HG02623 (cell line): ENCODE data around the gene CCDC146.
"Not testable (repeated sequence)": the region's sequence is repeated elsewhere in the genome, so short reads cannot be mapped to it uniquely, and the experiment has no call there.

ENCODE experiments used
- ATAC-seq: cut with Tn5 transposase; IDR thresholded peaks from one replicate; pipeline ENCODE4 v1.9.1; 2021; ENCODE audit warnings: moderate library complexity; ENCODE audit not compliant: unreplicated experiment

The CCDC146 gene

DNA sequence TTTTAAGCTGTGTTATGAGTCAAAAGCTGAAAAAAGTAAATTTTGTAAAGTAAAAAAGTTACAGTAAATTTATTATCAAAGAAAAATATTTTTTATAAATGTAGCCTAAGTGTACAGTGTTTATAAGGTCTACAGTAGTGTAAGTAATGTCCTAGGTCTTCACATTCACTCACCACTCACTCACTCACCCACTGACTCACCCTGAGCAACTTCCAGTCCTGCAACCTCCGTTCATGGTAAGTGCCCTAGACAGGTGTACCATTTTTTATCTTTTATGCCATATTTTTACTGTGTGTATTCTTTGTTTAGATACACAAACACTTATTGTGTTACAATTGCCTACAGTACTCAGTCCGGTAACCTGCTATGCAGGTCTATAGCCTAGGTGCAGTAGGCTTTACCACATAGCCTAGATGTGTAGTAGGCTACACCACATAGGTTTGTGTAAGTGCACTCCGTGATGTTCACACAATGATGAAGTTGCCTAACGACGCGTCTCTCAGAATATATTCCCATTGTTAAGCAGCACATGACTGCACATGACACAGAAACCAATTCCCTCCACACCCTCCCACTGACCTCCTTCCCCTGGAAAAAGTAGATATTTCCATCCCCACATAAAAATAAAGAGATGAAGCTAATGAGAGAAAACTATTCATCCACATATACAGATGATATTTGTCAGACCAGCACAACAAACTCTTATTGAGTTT, 122.0 kb downstream of the CCDC146 start:
- no peak for ATAC-seq

DNA sequence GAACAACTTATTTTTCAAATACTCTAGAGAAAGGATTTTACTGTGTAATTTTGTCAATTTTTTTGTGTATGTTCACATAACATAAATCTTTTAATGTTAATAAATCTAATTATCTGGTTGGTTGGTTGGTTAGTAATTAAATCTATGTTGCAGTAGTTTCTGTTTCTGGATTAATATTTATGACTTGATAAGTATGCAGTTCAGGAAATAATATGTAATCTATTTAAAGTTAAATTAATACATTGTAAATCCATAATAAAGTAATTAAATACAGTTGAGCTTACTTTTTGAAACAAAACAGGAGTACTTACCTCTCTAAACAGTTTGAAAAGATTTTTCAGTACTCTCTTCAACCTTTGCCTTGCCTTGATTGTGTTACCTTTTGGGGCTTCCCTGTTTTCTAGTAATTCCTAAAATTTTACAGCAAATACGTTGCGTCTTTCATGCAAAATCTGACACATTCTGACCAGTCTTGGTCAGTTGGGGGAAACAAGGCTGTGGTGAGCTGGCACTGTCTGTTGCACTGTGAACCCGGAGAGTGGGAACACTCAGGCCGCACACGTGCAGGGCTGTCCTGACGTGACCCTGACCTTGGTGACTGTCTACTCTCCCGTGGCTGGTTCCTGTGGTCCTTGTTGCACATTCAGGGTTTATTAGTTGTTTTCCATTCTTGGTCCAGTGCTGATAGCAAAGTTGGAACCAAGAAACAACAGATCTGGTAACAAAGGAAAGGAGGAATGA, 122.8 kb downstream of the CCDC146 start:
- no peak for ATAC-seq

DNA sequence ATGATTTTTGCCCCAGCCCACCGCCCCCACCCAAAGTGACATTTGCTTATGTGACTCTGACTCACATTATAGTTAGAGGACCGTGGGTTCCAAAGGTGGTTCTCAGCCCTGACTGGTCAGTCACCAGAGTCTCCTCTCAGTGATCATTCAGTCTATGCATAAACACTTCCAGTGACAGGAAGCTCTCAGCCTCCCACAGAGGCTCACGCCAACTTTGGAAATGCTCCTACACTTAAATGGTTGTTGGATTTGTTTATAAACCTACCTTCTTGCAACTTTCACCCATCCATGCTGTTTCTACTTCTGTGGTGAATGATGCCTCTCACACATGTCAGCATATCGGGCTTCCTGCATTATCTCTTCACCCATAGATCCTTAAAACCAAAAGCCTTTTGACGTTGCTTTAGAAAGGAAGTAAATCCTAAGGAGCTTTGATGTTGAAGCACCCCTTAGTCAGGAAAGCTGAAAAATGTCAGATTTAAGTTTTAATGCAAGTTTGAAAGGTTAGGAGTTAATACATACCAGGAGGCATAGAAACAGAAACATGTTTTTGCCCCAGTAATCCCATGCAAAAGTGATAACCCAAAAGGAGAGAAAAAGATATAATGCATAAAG, 123.7 kb downstream of the CCDC146 start:
- no peak for ATAC-seq

DNA sequence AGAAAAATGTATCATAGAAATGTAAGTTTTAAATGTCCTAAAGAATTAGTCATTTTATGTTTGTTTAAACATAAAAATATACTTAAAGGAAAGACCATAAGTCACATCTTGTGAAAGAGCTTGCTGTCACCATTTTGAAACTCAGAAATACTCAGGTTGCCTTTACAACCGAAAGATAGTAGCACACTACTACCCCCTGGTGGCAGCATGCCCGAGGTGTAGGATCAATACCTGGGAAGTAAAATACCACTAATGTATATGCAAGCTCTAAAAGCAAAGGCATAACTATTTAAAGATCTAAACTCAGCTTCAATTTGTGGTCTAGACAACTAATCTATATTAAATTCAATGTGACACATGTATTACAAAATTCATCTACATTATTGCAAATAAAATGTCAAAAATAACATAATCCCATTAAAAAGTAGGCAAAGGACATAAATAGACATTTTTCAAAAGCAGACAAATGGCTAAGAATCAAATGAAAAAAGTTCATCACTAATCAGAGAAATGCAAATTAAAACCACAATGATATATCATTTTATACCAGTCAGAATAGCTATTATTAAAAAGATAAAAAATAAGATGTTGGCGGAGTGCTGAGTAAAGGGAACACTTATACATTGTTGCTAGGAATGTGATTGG, 124.9 kb downstream of the CCDC146 start:
- peak; percentile 96 for ATAC-seq

DNA sequence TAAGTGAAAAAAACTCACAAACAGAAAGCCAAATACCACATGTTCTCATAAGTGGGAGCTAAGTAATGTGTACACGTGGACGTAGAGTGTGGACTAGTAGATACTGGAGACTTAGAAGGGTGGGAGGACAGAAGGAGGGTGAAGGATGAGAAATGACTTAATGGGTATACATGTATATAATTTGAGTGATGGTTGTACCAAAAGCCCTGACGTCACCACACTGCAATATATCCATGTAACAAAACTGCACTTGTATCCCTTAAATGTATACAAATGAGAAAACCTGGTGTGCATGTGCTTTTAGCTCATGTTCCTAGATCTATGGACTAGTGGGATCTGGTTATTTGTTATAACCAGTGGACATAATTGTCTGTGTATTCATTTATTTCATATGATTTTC, 125.7 kb downstream of the CCDC146 start:
- ATAC-seq, result no peak

DNA sequence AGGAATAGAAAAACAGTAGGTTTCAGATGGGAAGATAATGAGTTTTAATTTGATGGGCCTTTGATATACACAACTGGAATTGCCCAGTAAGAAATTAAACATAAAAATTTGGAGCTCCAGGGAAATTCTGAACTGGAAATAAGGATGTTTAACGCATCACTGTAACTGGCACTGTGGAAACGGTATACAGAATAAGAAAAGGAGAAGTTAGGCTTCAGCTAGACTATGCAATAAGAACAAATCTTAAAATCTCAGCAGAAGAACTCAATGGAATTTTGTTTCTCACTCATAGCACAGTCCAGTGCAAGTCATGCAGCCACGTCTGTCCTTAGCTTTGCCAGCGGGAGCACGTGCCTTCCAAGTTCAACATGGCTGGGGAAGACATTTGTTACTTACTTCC, 130.1 kb downstream of the CCDC146 start:
- ATAC-seq, result no peak

DNA sequence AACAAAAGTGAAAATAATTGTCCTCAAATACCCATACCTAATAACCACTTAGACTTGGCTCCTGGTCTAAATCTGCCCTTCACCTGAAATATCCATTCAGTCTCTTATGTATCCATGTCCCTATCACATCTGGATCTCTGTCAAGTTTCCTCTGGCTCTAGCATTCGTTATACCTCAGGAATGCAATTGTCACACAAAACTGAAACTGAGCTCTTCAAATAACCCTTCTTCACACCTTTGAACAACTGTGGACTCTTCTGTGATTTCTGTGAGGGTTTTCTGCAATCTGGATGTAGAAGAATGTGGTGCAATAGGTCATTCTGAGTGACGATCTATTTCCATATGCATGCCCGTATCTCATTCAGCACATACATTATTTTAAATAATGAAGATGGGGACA, 130.7 kb downstream of the CCDC146 start:
- ATAC-seq, result no peak

DNA sequence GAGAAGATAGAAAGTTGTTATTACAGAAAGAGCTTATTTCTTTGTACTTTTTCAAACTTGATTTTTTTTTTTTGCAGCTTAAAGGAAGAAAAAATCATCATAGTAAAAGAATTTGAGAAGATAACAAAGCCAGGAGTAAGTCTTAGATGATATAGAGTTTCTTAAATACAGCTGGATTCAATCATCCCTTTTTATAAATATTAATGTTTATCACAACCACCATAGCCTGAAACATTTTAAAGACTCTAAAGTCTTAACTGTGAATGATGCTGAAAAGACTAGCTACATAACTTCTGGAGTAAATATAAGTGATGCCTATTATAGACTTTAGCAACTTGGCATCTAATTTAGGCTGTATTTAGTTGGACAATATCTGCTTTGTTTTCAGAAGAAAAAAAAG, 132.0 kb downstream of the CCDC146 start:
- ATAC-seq, result no peak

DNA sequence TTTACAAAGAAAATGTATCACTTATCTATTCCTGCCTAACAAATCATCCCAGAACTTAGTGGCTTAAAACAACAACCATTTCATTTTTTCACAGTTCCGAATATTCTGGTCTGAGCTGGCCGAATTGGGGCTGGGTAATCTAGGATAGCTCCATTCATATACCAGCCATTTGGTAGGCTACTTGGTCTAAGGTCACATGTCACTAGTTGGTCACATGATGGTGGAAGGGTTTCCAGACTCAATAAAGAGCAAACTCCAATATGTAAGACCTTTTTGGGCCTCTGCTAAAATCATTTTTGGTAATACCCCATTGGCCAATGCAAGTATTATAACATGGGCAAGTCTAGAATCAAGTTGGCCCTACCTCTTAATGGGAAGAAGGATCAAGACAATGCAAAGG, 132.5 kb downstream of the CCDC146 start:
- ATAC-seq, result no peak

DNA sequence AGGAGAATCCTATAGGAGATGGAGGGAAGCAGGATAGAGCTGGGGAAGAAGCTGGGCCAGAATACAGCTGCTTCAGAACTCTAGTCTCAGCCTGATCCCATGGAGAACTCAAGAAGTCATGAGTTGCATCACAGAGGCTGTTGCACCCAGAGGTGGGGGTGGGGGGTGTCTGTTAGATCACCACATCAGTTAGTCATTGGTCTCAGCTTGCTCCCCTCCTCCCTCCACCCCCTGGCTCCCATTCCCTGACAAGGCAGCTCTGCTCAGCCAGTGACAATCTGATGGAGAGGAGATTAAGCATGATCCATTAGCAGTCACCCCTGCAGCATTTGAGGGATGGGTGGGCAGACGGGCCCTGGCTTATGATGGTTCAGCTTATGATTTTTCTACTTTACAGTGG, 135.6 kb downstream of the CCDC146 start:
- ATAC-seq, result no peak

DNA sequence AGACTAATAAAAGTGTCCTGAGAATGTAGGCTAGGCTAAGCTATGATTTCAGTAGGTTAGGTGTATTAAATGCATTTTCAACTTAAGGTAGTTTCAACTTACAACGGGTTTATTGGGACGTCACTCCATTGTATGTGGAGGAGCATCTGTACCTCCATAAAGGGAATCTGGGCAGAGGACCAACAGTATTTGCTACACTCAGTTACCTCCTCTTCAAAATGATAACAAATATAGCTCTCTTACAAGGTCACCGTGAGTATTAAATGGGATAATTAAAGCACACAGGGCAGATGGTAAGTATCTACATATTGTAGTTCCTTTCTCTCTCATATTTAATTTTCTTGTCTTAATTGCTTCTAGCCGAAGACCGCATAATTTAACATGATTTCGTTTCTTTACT, 136.2 kb downstream of the CCDC146 start:
- no peak for ATAC-seq

DNA sequence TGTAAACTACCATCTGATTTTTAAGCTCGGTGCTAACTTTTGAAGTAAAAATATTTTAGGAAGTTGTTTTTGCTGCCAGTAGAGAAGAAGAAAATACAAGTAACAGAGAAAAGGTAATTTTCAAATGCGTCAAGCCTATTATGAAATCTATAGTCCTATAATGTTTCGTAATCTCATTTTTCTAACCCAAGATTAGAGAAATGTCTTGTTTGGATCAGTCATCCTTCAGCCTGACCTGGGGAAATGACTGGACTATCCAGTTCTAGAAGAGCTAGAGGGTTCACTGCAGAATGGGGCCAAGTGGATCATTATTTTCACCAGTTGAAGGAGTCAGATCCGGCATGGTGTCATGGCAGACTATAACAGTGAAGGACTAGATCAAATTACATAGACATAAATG, 139.9 kb downstream of the CCDC146 start:
- ATAC-seq, result no peak

DNA sequence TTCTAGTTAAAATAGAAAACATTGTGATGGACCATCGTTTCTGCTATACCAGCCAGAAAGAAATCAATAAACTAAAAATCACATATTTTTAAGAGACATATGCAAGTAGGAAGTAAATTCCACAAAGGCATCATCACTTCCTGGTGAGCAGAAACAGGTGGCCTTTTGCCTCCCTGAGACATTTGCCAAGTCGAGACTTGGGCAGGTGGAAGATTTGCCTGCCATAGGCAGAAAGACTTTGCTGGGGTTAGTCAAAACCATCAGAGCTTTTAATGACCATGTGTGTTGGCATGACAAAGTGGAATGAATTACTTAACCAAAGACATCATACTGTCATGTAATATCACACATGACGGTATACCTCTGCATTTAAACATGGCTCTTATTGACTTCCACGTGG, 143.3 kb downstream of the CCDC146 start:
- ATAC-seq, result no peak

DNA sequence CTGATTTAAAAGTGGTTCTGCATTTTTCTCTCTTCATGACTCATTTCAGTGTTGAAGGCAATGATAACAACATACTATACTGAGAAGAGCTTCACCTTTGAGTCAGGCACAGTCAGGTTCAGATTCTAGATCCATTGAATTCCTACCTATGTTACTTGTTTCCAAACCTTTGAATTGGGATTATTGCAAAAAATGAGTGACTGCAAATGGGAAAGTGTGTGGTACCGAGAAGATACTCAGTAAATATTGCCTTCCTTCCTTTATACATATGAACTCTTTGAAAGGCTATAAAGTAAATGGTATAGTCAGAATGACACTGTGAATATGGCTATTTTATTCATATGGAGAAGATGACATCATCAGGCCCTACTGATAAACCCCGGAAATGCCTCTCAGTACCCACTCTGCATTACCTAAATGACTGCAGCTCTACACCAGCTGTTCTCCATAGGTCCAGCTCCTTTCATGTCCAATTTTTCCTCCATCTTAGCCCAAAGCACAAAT, 143.9 kb downstream of the CCDC146 start:
- ATAC-seq, result peak; percentile 86

DNA sequence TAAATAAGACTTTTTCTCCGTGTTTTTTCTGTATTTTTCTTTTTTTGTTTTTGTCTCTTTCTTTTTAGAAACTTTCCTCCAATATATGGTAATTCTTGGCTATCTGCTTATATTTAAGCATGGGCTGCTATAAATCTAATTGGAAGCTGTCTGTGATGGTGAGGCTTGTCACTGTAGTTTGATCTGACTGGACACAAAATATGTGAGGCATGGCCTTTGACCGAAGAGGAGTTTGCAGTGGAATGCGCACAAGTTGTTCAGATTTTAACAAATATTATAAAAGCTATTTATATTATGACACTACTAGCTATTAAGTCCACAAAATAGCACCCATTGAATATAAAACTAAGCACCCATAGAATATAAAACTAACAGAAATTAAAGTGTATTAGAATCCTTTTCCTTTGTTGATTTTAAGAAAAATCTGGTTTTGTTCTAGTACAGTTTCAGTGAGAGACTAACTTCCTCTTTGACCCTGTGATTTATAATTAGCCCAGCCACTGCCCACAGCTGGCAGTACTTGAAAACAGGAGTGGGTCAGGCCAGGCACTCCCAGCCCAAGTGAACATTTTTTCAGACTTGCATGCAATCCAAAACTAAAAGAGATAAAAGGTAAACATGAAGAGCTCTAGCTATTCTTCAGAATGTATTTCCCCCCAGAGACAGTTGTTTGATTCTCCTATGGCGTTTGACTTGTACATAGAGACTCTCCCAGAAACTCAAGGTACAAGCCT, 147.1 kb downstream of the CCDC146 start:
- peak; percentile 64 for ATAC-seq

DNA sequence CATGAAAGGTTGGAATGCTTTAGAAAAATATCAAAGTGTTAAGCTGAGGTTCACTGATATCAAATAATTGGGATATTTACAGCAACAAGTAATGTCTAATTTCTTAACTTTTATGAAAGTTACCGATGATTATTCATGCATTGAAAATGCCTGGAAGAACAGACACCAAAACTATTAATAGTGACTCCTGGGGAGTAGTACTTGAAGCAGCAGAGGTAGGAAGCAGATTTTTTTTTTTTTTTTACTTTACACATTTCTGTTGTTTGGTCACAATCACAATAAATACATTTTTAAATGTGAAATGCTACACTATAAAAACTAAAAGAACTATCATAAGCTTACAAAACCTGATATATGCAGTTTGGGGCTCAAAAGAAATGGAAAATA, 147.7 kb downstream of the CCDC146 start:
- no peak for ATAC-seq

DNA sequence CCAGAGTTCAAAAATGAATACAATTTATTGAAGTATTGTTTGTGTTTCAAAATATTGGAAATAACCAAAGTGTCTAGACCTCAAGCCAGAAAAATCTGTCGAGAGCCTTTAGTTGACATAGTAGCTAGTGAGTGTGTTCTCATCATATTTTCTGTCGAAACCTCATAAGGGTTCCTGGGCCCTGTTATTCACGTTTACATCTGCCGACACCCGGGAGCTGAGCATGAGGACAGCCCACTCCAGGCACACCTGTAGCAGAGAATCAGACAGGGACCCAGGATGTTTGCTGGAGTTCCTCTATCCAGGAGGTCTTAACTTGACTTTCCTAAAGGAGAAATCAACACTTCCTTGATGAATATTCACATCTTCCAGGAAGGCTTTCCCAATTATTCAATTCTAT, 149.4 kb downstream of the CCDC146 start:
- no peak for ATAC-seq

DNA sequence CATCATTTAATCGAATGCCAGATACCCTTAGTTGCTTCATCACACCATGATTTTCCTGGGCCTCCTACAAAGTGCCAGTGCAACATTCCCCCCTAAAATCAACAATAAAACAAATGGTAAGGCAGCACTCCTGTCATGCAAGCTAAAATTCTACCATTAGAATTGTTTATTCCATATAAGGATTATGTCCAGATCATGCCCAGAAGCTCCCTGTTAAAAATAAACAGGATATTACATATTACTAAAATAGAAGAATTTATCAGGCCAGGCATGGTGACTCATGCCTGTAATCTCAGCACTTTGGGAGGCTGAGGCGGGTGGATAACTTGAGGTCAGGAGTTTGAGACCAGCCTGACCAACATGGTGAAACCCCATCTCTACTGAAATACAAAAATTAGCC, 153.2 kb downstream of the CCDC146 start:
- not testable (repeated sequence) for ATAC-seq

DNA sequence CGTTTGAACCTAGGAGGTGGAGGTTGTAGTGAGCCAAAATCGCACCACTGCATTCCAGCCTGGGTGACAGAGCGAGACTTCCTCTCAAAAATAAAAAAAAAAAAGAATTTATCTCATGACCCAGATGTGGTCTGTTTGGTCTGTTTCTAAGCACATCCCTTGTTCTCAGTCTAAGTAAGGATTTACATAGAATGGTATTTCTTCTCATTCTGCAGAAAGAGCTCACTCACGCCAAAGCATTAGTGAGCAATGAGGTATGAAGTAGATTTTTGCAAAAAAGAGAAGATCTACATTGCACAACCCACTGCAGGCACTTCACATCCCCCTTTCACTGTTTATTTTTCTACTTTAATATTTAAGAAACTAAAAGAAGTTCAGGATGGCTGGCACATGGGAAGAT, 153.7 kb downstream of the CCDC146 start:
- ATAC-seq, result no peak

DNA sequence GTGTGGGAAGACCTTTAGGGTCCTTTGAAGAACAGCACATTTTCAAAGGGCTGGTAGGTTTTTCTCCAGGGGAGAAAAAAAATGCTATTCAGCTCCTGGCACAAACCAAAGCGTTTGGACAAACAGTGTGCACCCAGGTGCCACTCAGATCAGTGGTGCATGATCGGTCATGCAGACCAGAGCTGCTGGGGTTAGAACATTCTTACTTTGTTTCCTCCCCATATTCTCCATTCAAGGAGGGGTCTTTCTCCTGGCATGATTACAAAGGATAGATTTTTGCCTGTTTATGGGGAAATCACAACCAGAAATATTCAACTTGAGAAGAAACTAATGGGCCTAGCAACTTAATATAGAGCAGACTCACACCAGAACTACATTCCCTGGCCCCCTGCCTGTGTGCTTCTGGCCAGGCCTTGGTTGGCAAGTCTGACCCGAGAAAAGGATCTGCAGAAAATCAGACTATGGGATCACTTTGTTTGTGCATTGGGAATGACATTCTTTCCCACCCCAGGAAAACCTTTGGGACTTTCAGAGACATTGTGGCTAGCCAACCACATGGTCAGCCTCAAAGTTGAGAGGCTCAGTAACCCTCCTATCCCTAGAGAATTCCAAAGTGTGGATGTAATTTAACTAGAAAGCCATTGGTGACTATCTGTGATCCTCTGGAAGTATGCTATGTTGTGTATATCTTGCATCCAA, 159.5 kb downstream of the CCDC146 start:
- ATAC-seq, result no peak
